Osteocyte (in vitro differentiated cells): Measurements from ENCODE around the gene CRIM1. TPM values are rescaled to one million over a fixed set of nuclear protein-coding genes. Genes with fewer than 3 reads are reported as not detected.

Experiments
- DNase-seq: peaks from one replicate; pipeline ENCODE4 v3.0.0; 2021; ENCODE audit warnings: mixed read lengths; ENCODE audit not compliant: unreplicated experiment; ENCODE audit errors: extremely low spot score
- H3K27ac Mint-ChIP-seq: one replicate; pipeline ENCODE4 v1.8.0; 2021; ENCODE audit warnings: mild to moderate bottlenecking, mixed read lengths; ENCODE audit not compliant: unreplicated experiment
- H3K27me3 Mint-ChIP-seq: one replicate; pipeline ENCODE4 v1.8.0; 2021; ENCODE audit warnings: mixed read lengths; ENCODE audit not compliant: unreplicated experiment
- H3K36me3 Mint-ChIP-seq: one replicate; pipeline ENCODE4 v1.8.0; 2021; ENCODE audit warnings: mixed read lengths; ENCODE audit not compliant: unreplicated experiment
- H3K4me1 Mint-ChIP-seq: one replicate; pipeline ENCODE4 v1.8.0; 2021; ENCODE audit warnings: mixed read lengths; ENCODE audit not compliant: unreplicated experiment
- H3K4me3 Mint-ChIP-seq: one replicate; pipeline ENCODE4 v1.8.0; 2021; ENCODE audit warnings: mild to moderate bottlenecking, moderate library complexity, mixed read lengths; ENCODE audit not compliant: unreplicated experiment
- H3K9me3 Mint-ChIP-seq: one replicate; pipeline ENCODE4 v1.8.0; 2021; ENCODE audit warnings: mixed read lengths; ENCODE audit not compliant: unreplicated experiment
- CTCF ChIP-seq: fragments of 200-600 bp; sonication (generic); IDR thresholded peaks from 2 replicates; pipeline ENCODE4 v1.5.0; 2021; ENCODE audit warnings: antibody characterized with exemption, mild to moderate bottlenecking, moderate library complexity
- total RNA-seq: library from RNA; stranded (reverse); gene quantifications from 2 replicates; pipeline ENCODE4 v1.2.1, GENCODE V29; 2021

Gene CRIM1
- total RNA-seq, 1 donor from 2014 or later = 194 TPM

- H3K27me3 Mint-ChIP-seq = no peaks in the 10 kb centered on the region
- no peak overlapping the region for H3K4me3 Mint-ChIP-seq
- TF ChIP-seq CTCF = no peak
- H3K27ac Mint-ChIP-seq = peak overlapping the region; percentile 85
- H3K36me3 Mint-ChIP-seq = peaks cover 53% of the 10 kb centered on the region
- H3K9me3 Mint-ChIP-seq = no peaks in the 10 kb centered on the region
- peaks cover 38% of the 10 kb centered on the region for H3K4me1 Mint-ChIP-seq
- DNase-seq = no peak
These were observed 160.7 kb downstream of the CRIM1 start for GRCh38 chr2:36516136-36516870.

GRCh38 chr2:36520431-36520830, 164.9 kb downstream of the CRIM1 start:
- Mint-ChIP-seq H3K27ac (no peak overlapping the region), H3K4me1 (peaks cover 18% of the 10 kb centered on the region), H3K27me3 (no peaks in the 10 kb centered on the region), H3K36me3 (peaks cover 49% of the 10 kb centered on the region), H3K4me3 (no peak overlapping the region), H3K9me3 (no peaks in the 10 kb centered on the region)
- no peak for TF ChIP-seq CTCF
- no peak for DNase-seq

DNA sequence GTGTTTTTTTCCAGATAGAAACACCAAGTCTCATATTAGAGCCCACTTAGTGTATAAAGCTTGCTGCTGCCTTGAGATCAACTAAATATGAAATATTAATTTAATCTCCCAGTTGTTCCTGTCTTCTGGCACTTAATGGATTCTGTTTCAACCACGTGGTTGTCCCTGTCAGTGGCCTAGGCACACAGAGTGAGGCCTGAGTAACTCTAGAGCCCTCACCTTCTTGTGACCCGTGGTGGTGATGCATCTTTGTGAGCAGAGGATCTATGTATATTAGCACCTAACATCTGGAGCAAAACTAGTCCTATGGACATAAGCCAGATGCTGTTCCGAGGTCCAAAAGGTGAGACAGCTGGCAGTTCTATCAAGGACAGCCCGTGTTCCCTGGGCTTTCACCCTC, 167.6 kb downstream of the CRIM1 start:
- H3K9me3 Mint-ChIP-seq = no peaks in the 10 kb centered on the region
- no peaks in the 10 kb centered on the region for H3K27me3 Mint-ChIP-seq
- DNase-seq = no peak
- peaks cover 43% of the 10 kb centered on the region for H3K36me3 Mint-ChIP-seq
- no peak for TF ChIP-seq CTCF
- H3K4me1 Mint-ChIP-seq = no peaks in the 10 kb centered on the region
- H3K27ac Mint-ChIP-seq = no peak overlapping the region
- no peak overlapping the region for H3K4me3 Mint-ChIP-seq

DNA sequence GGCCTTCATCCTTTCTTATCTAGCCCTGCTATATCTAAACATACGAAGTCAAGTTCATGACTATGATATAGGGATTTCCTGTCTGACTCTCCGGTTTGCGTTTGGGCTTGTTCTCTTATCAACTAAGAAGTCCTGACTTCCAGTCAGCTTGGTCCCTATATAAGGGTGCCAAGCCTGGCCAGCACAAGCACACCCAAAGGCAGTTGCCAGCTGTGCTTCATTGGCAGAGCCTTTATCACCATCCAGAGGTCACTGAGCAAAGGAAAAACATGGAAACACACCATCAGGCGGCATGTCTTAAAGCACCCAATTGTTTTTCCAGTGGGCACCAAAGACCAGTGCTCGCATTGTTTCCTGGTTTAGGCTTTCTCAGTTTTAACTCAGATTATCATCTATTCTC, 169.7 kb downstream of the CRIM1 start:
- Mint-ChIP-seq H3K27ac (peak overlapping the region; percentile 38), H3K4me3 (no peak overlapping the region), H3K4me1 (peaks cover 20% of the 10 kb centered on the region), H3K9me3 (no peaks in the 10 kb centered on the region), H3K36me3 (peaks cover 36% of the 10 kb centered on the region), H3K27me3 (no peaks in the 10 kb centered on the region)
- no peak for TF ChIP-seq CTCF
- no peak for DNase-seq

DNA sequence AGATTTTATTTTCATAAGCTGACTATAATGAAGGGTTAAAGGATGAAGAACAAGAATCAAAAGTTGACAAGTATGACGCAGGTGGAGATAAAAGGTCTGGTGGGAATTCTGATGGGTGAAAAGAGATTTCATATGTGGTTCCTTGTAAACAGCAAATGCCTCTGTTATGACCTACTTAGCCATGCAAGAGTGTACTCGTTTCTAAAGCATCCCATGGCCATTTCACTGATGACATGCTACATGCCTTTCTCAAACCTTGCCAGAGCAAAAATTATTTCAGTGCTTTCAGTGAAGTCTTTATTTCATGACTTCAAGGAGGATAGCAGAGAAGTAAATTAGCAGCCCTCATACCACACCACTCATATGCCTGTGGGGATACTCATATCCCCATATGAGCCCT, 170.6 kb downstream of the CRIM1 start:
- DNase-seq = no peak
- no peaks in the 10 kb centered on the region for H3K9me3 Mint-ChIP-seq
- no peak overlapping the region for H3K4me3 Mint-ChIP-seq
- H3K4me1 Mint-ChIP-seq = peaks cover 30% of the 10 kb centered on the region
- H3K27me3 Mint-ChIP-seq = no peaks in the 10 kb centered on the region
- H3K27ac Mint-ChIP-seq = no peak overlapping the region
- peaks cover 32% of the 10 kb centered on the region for H3K36me3 Mint-ChIP-seq
- TF ChIP-seq CTCF = no peak
